IPS-18c (cell line): Measurements from ENCODE around the gene ZBTB46.

Experiments
- H3K4me3 ChIP-seq: 2 replicates; pipeline ENCODE4 v1.7.0; 2013; ENCODE audit warnings: low read depth, mild to moderate bottlenecking, low read length, moderate library complexity; ENCODE audit not compliant: insufficient read depth
- H3K9me3 ChIP-seq: one replicate; pipeline ENCODE4 v1.6.1; 2013; ENCODE audit warnings: mild to moderate bottlenecking, low read length, moderate library complexity; ENCODE audit not compliant: control insufficient read depth, insufficient read depth

The ZBTB46 gene

GRCh38 chr20:63693733-63694583 lies 137.1 kb downstream of the ZBTB46 start:
- no peak overlapping the region for H3K4me3 ChIP-seq
- peaks cover 2% of the 10 kb centered on the region for H3K9me3 ChIP-seq
